ENCODE data around the gene ZNF771. TPM values are rescaled to one million over a fixed set of nuclear protein-coding genes. Genes with fewer than 3 reads are reported as not detected.

The ZNF771 gene
- polyA plus RNA-seq (2013, experiment 1 of 2) = 5.2 TPM
- polyA plus RNA-seq (2013, experiment 2 of 2) = 4.6 TPM

GRCh38 chr16:30407102-30407803 is at the start of gene ZNF771:
Gene ZNF771 (plus strand): TSS chr16:30407606. CDS start chr16:30408054, 448 bp downstream.
- Histone ChIP-seq H3K79me1 (replicated peaks; ENCODE audit: low read length, poor library complexity, severe bottlenecking) (peaks cover 12% of the 10 kb centered on the region), H3K36me3 (ENCODE audit: control insufficient read depth in 1 of 2, insufficient read depth in 2 of 2, low read depth in 1 of 2, low read length in 2 of 2) (peaks cover 9 to 19% of the 10 kb centered on the region in 2 experiments), H3K4me3 (ENCODE audit: insufficient read depth in 1 of 2, low read depth in 1 of 2, low read length in 2 of 2) (peak within 1 kb of the TSS; percentile 82 to 90), H3K23ac (ENCODE audit: low read length in 2 of 2) (peak within 1 kb of the TSS in 1 of 2 experiments; percentile 79), H4K91ac (ENCODE audit: low read length) (peak within 1 kb of the TSS; percentile 84), H3K27ac (ENCODE audit: low read length, poor library complexity, severe bottlenecking) (peak within 1 kb of the TSS; percentile 77), H3K4me2 (ENCODE audit: low read length, poor library complexity, severe bottlenecking) (peak within 1 kb of the TSS; percentile 72), H2BK12ac (ENCODE audit: low read length in 2 of 2) (peak within 1 kb of the TSS in 1 of 2 experiments; percentile 89), H2AFZ (ENCODE audit: low read depth, low read length) (peak within 1 kb of the TSS; percentile 91), H2BK5ac (ENCODE audit: low read depth, low read length, poor library complexity, severe bottlenecking) (peak within 1 kb of the TSS; percentile 62), H4K8ac (ENCODE audit: low read length) (peak within 1 kb of the TSS; percentile 30), H3K4ac (ENCODE audit: low read depth in 1 of 2, low read length in 2 of 2) (peak within 1 kb of the TSS; percentile 71 to 78), H3K9ac (ENCODE audit: low read length) (peak within 1 kb of the TSS; percentile 94), H3K27me3 (ENCODE audit: control insufficient read depth in 1 of 2, insufficient read depth in 1 of 2, low read length in 2 of 2) (no peaks in the 10 kb centered on the region), H3K18ac (ENCODE audit: low read depth in 1 of 2, low read length in 2 of 2) (peak within 1 kb of the TSS; percentile 81 to 86), H2BK120ac (ENCODE audit: low read depth, low read length) (peak within 1 kb of the TSS; percentile 13), H3K4me1 (ENCODE audit: control insufficient read depth, insufficient read depth, low read depth, low read length) (peaks cover 14% of the 10 kb centered on the region), H2AK5ac (ENCODE audit: low read length, severe bottlenecking) (no peak within 1 kb of the TSS), H2BK15ac (ENCODE audit: low read depth, poor library complexity, severe bottlenecking) (peak within 1 kb of the TSS; percentile 74), H3K14ac (ENCODE audit: low read length in 2 of 2) (peak within 1 kb of the TSS in 1 of 2 experiments; percentile 74), H3K9me3 (ENCODE audit: control insufficient read depth, low read length) (no peaks in the 10 kb centered on the region)
- under 1% methylated on average over 61 of the region's 65 CpGs for WGBS
- DNase-seq = peak; percentile 93

- Histone ChIP-seq H3K23ac (ENCODE audit: low read length in 2 of 2) (peak overlapping the region in 1 of 2 experiments; percentile 57), H3K79me1 (replicated peaks; ENCODE audit: low read length, poor library complexity, severe bottlenecking) (peaks cover 40% of the 10 kb centered on the region), H3K27ac (ENCODE audit: low read length, poor library complexity, severe bottlenecking) (no peak overlapping the region), H3K9ac (ENCODE audit: low read length) (no peak overlapping the region), H2BK5ac (ENCODE audit: low read depth, low read length, poor library complexity, severe bottlenecking) (no peak overlapping the region), H4K8ac (ENCODE audit: low read length) (no peak overlapping the region), H3K36me3 (ENCODE audit: control insufficient read depth in 1 of 2, insufficient read depth in 2 of 2, low read depth in 1 of 2, low read length in 2 of 2) (peaks cover 56 to 59% of the 10 kb centered on the region in 2 experiments), H3K4me1 (ENCODE audit: control insufficient read depth, insufficient read depth, low read depth, low read length) (peaks cover 28% of the 10 kb centered on the region), H3K4ac (ENCODE audit: low read depth in 1 of 2, low read length in 2 of 2) (no peak overlapping the region), H3K4me2 (ENCODE audit: low read length, poor library complexity, severe bottlenecking) (no peak overlapping the region), H3K27me3 (ENCODE audit: control insufficient read depth in 1 of 2, insufficient read depth in 1 of 2, low read length in 2 of 2) (no peaks in the 10 kb centered on the region), H2AK5ac (ENCODE audit: low read length, severe bottlenecking) (no peak overlapping the region), H4K91ac (ENCODE audit: low read length) (no peak overlapping the region), H2BK12ac (ENCODE audit: low read length in 2 of 2) (no peak overlapping the region), H2AFZ (ENCODE audit: low read depth, low read length) (no peak overlapping the region), H2BK120ac (ENCODE audit: low read depth, low read length) (no peak overlapping the region), H3K9me3 (ENCODE audit: control insufficient read depth, low read length) (no peaks in the 10 kb centered on the region), H3K14ac (ENCODE audit: low read length in 2 of 2) (no peak overlapping the region), H2BK15ac (ENCODE audit: low read depth, poor library complexity, severe bottlenecking) (peak overlapping the region; percentile 17), H3K4me3 (ENCODE audit: insufficient read depth in 1 of 2, low read depth in 1 of 2, low read length in 2 of 2) (no peak overlapping the region), H3K18ac (ENCODE audit: low read depth in 1 of 2, low read length in 2 of 2) (no peak overlapping the region)
- no peak for DNase-seq
- WGBS = 95% methylated on average over 37 of the region's 37 CpGs
These were observed 49.5 kb upstream of the ZNF771 start for GRCh38 chr16:30357715-30358576.

GRCh38 chr16:30358577-30358936 is 48.8 kb upstream of the ZNF771 start:
- H3K27me3 ChIP-seq (ENCODE audit: control insufficient read depth in 1 of 2, insufficient read depth in 1 of 2, low read length in 2 of 2) = no peaks in the 10 kb centered on the region
- WGBS = 93% methylated on average over 8 of the region's 9 CpGs

More at GRCh38 chr16:30358577-30358936, 48.8 kb upstream of the ZNF771 start:
- Histone ChIP-seq H2AK5ac (ENCODE audit: low read length, severe bottlenecking) (no peak overlapping the region), H2BK15ac (ENCODE audit: low read depth, poor library complexity, severe bottlenecking) (no peak overlapping the region), H3K14ac (ENCODE audit: low read length in 2 of 2) (no peak overlapping the region), H3K4ac (ENCODE audit: low read depth in 1 of 2, low read length in 2 of 2) (no peak overlapping the region), H3K36me3 (ENCODE audit: control insufficient read depth in 1 of 2, insufficient read depth in 2 of 2, low read depth in 1 of 2, low read length in 2 of 2) (peaks cover 55 to 56% of the 10 kb centered on the region in 2 experiments), H3K4me2 (ENCODE audit: low read length, poor library complexity, severe bottlenecking) (no peak overlapping the region), H4K91ac (ENCODE audit: low read length) (no peak overlapping the region), H2AFZ (ENCODE audit: low read depth, low read length) (no peak overlapping the region), H3K23ac (ENCODE audit: low read length in 2 of 2) (no peak overlapping the region), H2BK5ac (ENCODE audit: low read depth, low read length, poor library complexity, severe bottlenecking) (no peak overlapping the region), H2BK120ac (ENCODE audit: low read depth, low read length) (no peak overlapping the region), H3K79me1 (replicated peaks; ENCODE audit: low read length, poor library complexity, severe bottlenecking) (peaks cover 37% of the 10 kb centered on the region), H3K27ac (ENCODE audit: low read length, poor library complexity, severe bottlenecking) (no peak overlapping the region), H2BK12ac (ENCODE audit: low read length in 2 of 2) (no peak overlapping the region), H3K9me3 (ENCODE audit: control insufficient read depth, low read length) (no peaks in the 10 kb centered on the region), H3K4me1 (ENCODE audit: control insufficient read depth, insufficient read depth, low read depth, low read length) (peaks cover 23% of the 10 kb centered on the region), H3K4me3 (ENCODE audit: insufficient read depth in 1 of 2, low read depth in 1 of 2, low read length in 2 of 2) (no peak overlapping the region), H3K18ac (ENCODE audit: low read depth in 1 of 2, low read length in 2 of 2) (no peak overlapping the region), H4K8ac (ENCODE audit: low read length) (no peak overlapping the region), H3K9ac (ENCODE audit: low read length) (no peak overlapping the region)
- DNase-seq = no peak
